Measurements from ENCODE around the gene ZNF423.

Gene ZNF423

GRCh38 chr16:49739381-49739780, 116.5 kb downstream of the ZNF423 start:
- Histone ChIP-seq H3K27ac (ENCODE audit: low read depth, low read length) (no peak overlapping the region), H3K36me3 (ENCODE audit: control insufficient read depth, insufficient read depth, low read length) (no peaks in the 10 kb centered on the region), H3K4me3 (ENCODE audit: low read depth, low read length) (no peak overlapping the region), H3K9ac (ENCODE audit: low read length) (no peak overlapping the region), H3K27me3 (ENCODE audit: control insufficient read depth, insufficient read depth, low read length) (no peaks in the 10 kb centered on the region), H3K9me3 (ENCODE audit: control insufficient read depth, insufficient read depth, low read depth, low read length) (no peaks in the 10 kb centered on the region), H3K4me1 (ENCODE audit: control insufficient read depth, insufficient read depth, low read length) (peaks cover 6% of the 10 kb centered on the region; the same call in 1 of the 2 replicates)

- Histone ChIP-seq H3K4me3 (ENCODE audit: low read depth, low read length) (no peak overlapping the region), H3K27ac (ENCODE audit: low read depth, low read length) (no peak overlapping the region), H3K36me3 (ENCODE audit: control insufficient read depth, insufficient read depth, low read length) (no peaks in the 10 kb centered on the region), H3K4me1 (ENCODE audit: control insufficient read depth, insufficient read depth, low read length) (peaks cover 4% of the 10 kb centered on the region; the same call in 1 of the 2 replicates), H3K9ac (ENCODE audit: low read length) (no peak overlapping the region), H3K9me3 (ENCODE audit: control insufficient read depth, insufficient read depth, low read depth, low read length) (no peaks in the 10 kb centered on the region), H3K27me3 (ENCODE audit: control insufficient read depth, insufficient read depth, low read length) (no peaks in the 10 kb centered on the region)
Measured at GRCh38 chr16:49738832-49739231, 117.1 kb downstream of the ZNF423 start.

GRCh38 chr16:49738001-49738400, 117.9 kb downstream of the ZNF423 start:
- Histone ChIP-seq H3K9ac (ENCODE audit: low read length) (no peak overlapping the region), H3K4me3 (ENCODE audit: low read depth, low read length) (no peak overlapping the region), H3K9me3 (ENCODE audit: control insufficient read depth, insufficient read depth, low read depth, low read length) (no peaks in the 10 kb centered on the region), H3K27ac (ENCODE audit: low read depth, low read length) (no peak overlapping the region), H3K4me1 (ENCODE audit: control insufficient read depth, insufficient read depth, low read length) (peaks cover 4% of the 10 kb centered on the region; the same call in 1 of the 2 replicates), H3K27me3 (ENCODE audit: control insufficient read depth, insufficient read depth, low read length) (no peaks in the 10 kb centered on the region), H3K36me3 (ENCODE audit: control insufficient read depth, insufficient read depth, low read length) (no peaks in the 10 kb centered on the region)

- no peaks in the 10 kb centered on the region for H3K27me3 ChIP-seq (ENCODE audit: control insufficient read depth, insufficient read depth, low read length)
Measured at GRCh38 chr16:49737541-49737940, 118.4 kb downstream of the ZNF423 start.

GRCh38 chr16:49734331-49734730, 121.6 kb downstream of the ZNF423 start:
- Histone ChIP-seq H3K4me1 (ENCODE audit: control insufficient read depth, insufficient read depth, low read length) (peaks cover 9% of the 10 kb centered on the region; the same call in 1 of the 2 replicates), H3K4me3 (ENCODE audit: low read depth, low read length) (no peak overlapping the region), H3K27me3 (ENCODE audit: control insufficient read depth, insufficient read depth, low read length) (no peaks in the 10 kb centered on the region), H3K27ac (ENCODE audit: low read depth, low read length) (no peak overlapping the region), H3K9ac (ENCODE audit: low read length) (no peak overlapping the region), H3K9me3 (ENCODE audit: control insufficient read depth, insufficient read depth, low read depth, low read length) (peaks cover 12% of the 10 kb centered on the region), H3K36me3 (ENCODE audit: control insufficient read depth, insufficient read depth, low read length) (peaks cover 13% of the 10 kb centered on the region)

More at GRCh38 chr16:49737541-49737940, 118.4 kb downstream of the ZNF423 start:
- Histone ChIP-seq H3K4me1 (ENCODE audit: control insufficient read depth, insufficient read depth, low read length) (peaks cover 4% of the 10 kb centered on the region; the same call in 1 of the 2 replicates), H3K27ac (ENCODE audit: low read depth, low read length) (no peak overlapping the region), H3K36me3 (ENCODE audit: control insufficient read depth, insufficient read depth, low read length) (no peaks in the 10 kb centered on the region), H3K4me3 (ENCODE audit: low read depth, low read length) (no peak overlapping the region), H3K9ac (ENCODE audit: low read length) (no peak overlapping the region), H3K9me3 (ENCODE audit: control insufficient read depth, insufficient read depth, low read depth, low read length) (no peaks in the 10 kb centered on the region)

- no peak overlapping the region for H3K27ac ChIP-seq (ENCODE audit: low read depth, low read length)
- no peaks in the 10 kb centered on the region for H3K27me3 ChIP-seq (ENCODE audit: control insufficient read depth, insufficient read depth, low read length)
- peaks cover 15% of the 10 kb centered on the region for H3K9me3 ChIP-seq (ENCODE audit: control insufficient read depth, insufficient read depth, low read depth, low read length)
Measured at GRCh38 chr16:49733313-49734009, 122.5 kb downstream of the ZNF423 start.

GRCh38 chr16:49731911-49732310, 124.0 kb downstream of the ZNF423 start:
- Histone ChIP-seq H3K4me1 (ENCODE audit: control insufficient read depth, insufficient read depth, low read length) (peaks cover 9% of the 10 kb centered on the region; the same call in 1 of the 2 replicates), H3K27me3 (ENCODE audit: control insufficient read depth, insufficient read depth, low read length) (no peaks in the 10 kb centered on the region), H3K4me3 (ENCODE audit: low read depth, low read length) (no peak overlapping the region), H3K36me3 (ENCODE audit: control insufficient read depth, insufficient read depth, low read length) (peaks cover 13% of the 10 kb centered on the region), H3K27ac (ENCODE audit: low read depth, low read length) (no peak overlapping the region), H3K9me3 (ENCODE audit: control insufficient read depth, insufficient read depth, low read depth, low read length) (peaks cover 15% of the 10 kb centered on the region), H3K9ac (ENCODE audit: low read length) (no peak overlapping the region)

More at GRCh38 chr16:49733313-49734009, 122.5 kb downstream of the ZNF423 start:
- H3K9ac ChIP-seq (ENCODE audit: low read length): no peak overlapping the region
- peaks cover 9% of the 10 kb centered on the region; the same call in 1 of the 2 replicates for H3K4me1 ChIP-seq (ENCODE audit: control insufficient read depth, insufficient read depth, low read length)
- H3K36me3 ChIP-seq (ENCODE audit: control insufficient read depth, insufficient read depth, low read length): peaks cover 13% of the 10 kb centered on the region
- H3K4me3 ChIP-seq (ENCODE audit: low read depth, low read length): no peak overlapping the region

GRCh38 chr16:49730772-49731171, 125.1 kb downstream of the ZNF423 start:
- Histone ChIP-seq H3K9me3 (ENCODE audit: control insufficient read depth, insufficient read depth, low read depth, low read length) (peaks cover 15% of the 10 kb centered on the region), H3K9ac (ENCODE audit: low read length) (no peak overlapping the region), H3K4me1 (ENCODE audit: control insufficient read depth, insufficient read depth, low read length) (peaks cover 9% of the 10 kb centered on the region; the same call in 1 of the 2 replicates), H3K36me3 (ENCODE audit: control insufficient read depth, insufficient read depth, low read length) (peaks cover 13% of the 10 kb centered on the region), H3K27ac (ENCODE audit: low read depth, low read length) (no peak overlapping the region), H3K4me3 (ENCODE audit: low read depth, low read length) (no peak overlapping the region), H3K27me3 (ENCODE audit: control insufficient read depth, insufficient read depth, low read length) (no peaks in the 10 kb centered on the region)

GRCh38 chr16:49727611-49728010, 128.3 kb downstream of the ZNF423 start:
- no peak overlapping the region for H3K27ac ChIP-seq (ENCODE audit: low read depth, low read length)

GRCh38 chr16:49726155-49726554, 129.8 kb downstream of the ZNF423 start:
- Histone ChIP-seq H3K36me3 (ENCODE audit: control insufficient read depth, insufficient read depth, low read length) (peaks cover 13% of the 10 kb centered on the region), H3K4me1 (ENCODE audit: control insufficient read depth, insufficient read depth, low read length) (no peaks in the 10 kb centered on the region; the same call in 1 of the 2 replicates), H3K4me3 (ENCODE audit: low read depth, low read length) (no peak overlapping the region), H3K9ac (ENCODE audit: low read length) (no peak overlapping the region), H3K9me3 (ENCODE audit: control insufficient read depth, insufficient read depth, low read depth, low read length) (peaks cover 15% of the 10 kb centered on the region), H3K27me3 (ENCODE audit: control insufficient read depth, insufficient read depth, low read length) (no peaks in the 10 kb centered on the region), H3K27ac (ENCODE audit: low read depth, low read length) (no peak overlapping the region)

More at GRCh38 chr16:49727611-49728010, 128.3 kb downstream of the ZNF423 start:
- H3K27me3 ChIP-seq (ENCODE audit: control insufficient read depth, insufficient read depth, low read length): no peaks in the 10 kb centered on the region
- H3K9ac ChIP-seq (ENCODE audit: low read length): no peak overlapping the region
- H3K4me1 ChIP-seq (ENCODE audit: control insufficient read depth, insufficient read depth, low read length): peaks cover 5% of the 10 kb centered on the region; the same call in 1 of the 2 replicates
- peaks cover 13% of the 10 kb centered on the region for H3K36me3 ChIP-seq (ENCODE audit: control insufficient read depth, insufficient read depth, low read length)
- no peak overlapping the region for H3K4me3 ChIP-seq (ENCODE audit: low read depth, low read length)
- peaks cover 15% of the 10 kb centered on the region for H3K9me3 ChIP-seq (ENCODE audit: control insufficient read depth, insufficient read depth, low read depth, low read length)

- no peaks in the 10 kb centered on the region for H3K27me3 ChIP-seq (ENCODE audit: control insufficient read depth, insufficient read depth, low read length)
- no peak overlapping the region for H3K27ac ChIP-seq (ENCODE audit: low read depth, low read length)
- no peak overlapping the region for H3K9ac ChIP-seq (ENCODE audit: low read length)
- H3K4me3 ChIP-seq (ENCODE audit: low read depth, low read length): no peak overlapping the region
- peaks cover 13% of the 10 kb centered on the region for H3K9me3 ChIP-seq (ENCODE audit: control insufficient read depth, insufficient read depth, low read depth, low read length)
- H3K36me3 ChIP-seq (ENCODE audit: control insufficient read depth, insufficient read depth, low read length): peaks cover 11% of the 10 kb centered on the region
- no peaks in the 10 kb centered on the region; the same call in 1 of the 2 replicates for H3K4me1 ChIP-seq (ENCODE audit: control insufficient read depth, insufficient read depth, low read length)
Measured at GRCh38 chr16:49725651-49726050, 130.3 kb downstream of the ZNF423 start.
